ENCODE results near the gene TEAD1. TPM values are rescaled to one million over a fixed set of nuclear protein-coding genes. Genes with fewer than 3 reads are reported as not detected.

Gene TEAD1
- total and polyA plus RNA-seq, 2 donors (not counting 1 experiment from before 2014, with no cell fraction given), result 88.6 to 121 TPM

GRCh38 chr11:12719221-12719620 is 45.0 kb downstream of the TEAD1 start:
- no peak overlapping the region for H3K9ac ChIP-seq (ENCODE audit: insufficient read depth, low read length)
- H3K4me1 ChIP-seq (ENCODE audit: control insufficient read depth, extremely low read depth, insufficient read depth, low read length), result peaks cover 11% of the 10 kb centered on the region
- H3K27ac ChIP-seq (ENCODE audit: insufficient read depth, low read length), result no peak overlapping the region
- no peak overlapping the region for H2AFZ ChIP-seq (ENCODE audit: low read length)
- no peaks in the 10 kb centered on the region for H3K27me3 ChIP-seq (ENCODE audit: control insufficient read depth, insufficient read depth, low read length)
- DNase-seq (ENCODE audit: low read depth in 2 of 2), result peak; percentile 34 to 59
- H4K20me1 ChIP-seq (ENCODE audit: control insufficient read depth, extremely low read depth, insufficient read depth, low read length), result peaks cover 1% of the 10 kb centered on the region
- H3K4me2 ChIP-seq (ENCODE audit: extremely low read depth, insufficient read depth, low read length), result no peak overlapping the region
- peaks cover 98% of the 10 kb centered on the region for H3K79me2 ChIP-seq (ENCODE audit: control insufficient read depth, insufficient read depth, low read length)
- peaks cover 2% of the 10 kb centered on the region for H3K36me3 ChIP-seq (ENCODE audit: control insufficient read depth, insufficient read depth, low read length)
- H3K4me3 ChIP-seq (replicated peaks in 1 of 4; ENCODE audit: control extremely low read depth in 1 of 4, insufficient read depth in 1 of 4, low read depth in 3 of 4, low read length in 4 of 4), result no peak overlapping the region
- no peaks in the 10 kb centered on the region for H3K9me3 ChIP-seq (ENCODE audit: control insufficient read depth, insufficient read depth, low read depth, low read length)
- TF ChIP-seq CTCF (conservative IDR thresholded peaks at IDR 0.05 in 1 of 2, IDR thresholded peaks at IDR 0.05 in 1 of 2; ENCODE audit: low read depth in 1 of 2, low read length in 2 of 2), result no peak
- TF ChIP-seq EZH2 (IDR thresholded peaks at IDR 0.05; ENCODE audit: low read length, missing control alignments), result no peak

- H3K9me3 ChIP-seq (ENCODE audit: control insufficient read depth, insufficient read depth, low read depth, low read length), result no peaks in the 10 kb centered on the region
- H3K4me1 ChIP-seq (ENCODE audit: control insufficient read depth, extremely low read depth, insufficient read depth, low read length), result peaks cover 15% of the 10 kb centered on the region
- TF ChIP-seq EZH2 (IDR thresholded peaks at IDR 0.05; ENCODE audit: low read length, missing control alignments) (no peak), CTCF (conservative IDR thresholded peaks at IDR 0.05 in 1 of 2, IDR thresholded peaks at IDR 0.05 in 1 of 2; ENCODE audit: low read depth in 1 of 2, low read length in 2 of 2) (no peak)
Observed at GRCh38 chr11:12721816-12722604, 47.8 kb downstream of the TEAD1 start.

GRCh38 chr11:12723421-12724300 is 49.4 kb downstream of the TEAD1 start:
- no peak overlapping the region for H3K9ac ChIP-seq (ENCODE audit: insufficient read depth, low read length)

More at GRCh38 chr11:12721816-12722604, 47.8 kb downstream of the TEAD1 start:
- H3K79me2 ChIP-seq (ENCODE audit: control insufficient read depth, insufficient read depth, low read length), result peaks cover 97% of the 10 kb centered on the region
- H3K4me2 ChIP-seq (ENCODE audit: extremely low read depth, insufficient read depth, low read length), result no peak overlapping the region
- peaks cover 1% of the 10 kb centered on the region for H4K20me1 ChIP-seq (ENCODE audit: control insufficient read depth, extremely low read depth, insufficient read depth, low read length)
- peaks cover 2% of the 10 kb centered on the region for H3K36me3 ChIP-seq (ENCODE audit: control insufficient read depth, insufficient read depth, low read length)
- H3K4me3 ChIP-seq (replicated peaks in 1 of 4; ENCODE audit: control extremely low read depth in 1 of 4, insufficient read depth in 1 of 4, low read depth in 3 of 4, low read length in 4 of 4), result no peak overlapping the region
- no peaks in the 10 kb centered on the region for H3K27me3 ChIP-seq (ENCODE audit: control insufficient read depth, insufficient read depth, low read length)
- H3K9ac ChIP-seq (ENCODE audit: insufficient read depth, low read length), result no peak overlapping the region
- no peak overlapping the region for H2AFZ ChIP-seq (ENCODE audit: low read length)
- no peak for DNase-seq (ENCODE audit: low read depth in 2 of 2)
- H3K27ac ChIP-seq (ENCODE audit: insufficient read depth, low read length), result no peak overlapping the region

More at GRCh38 chr11:12723421-12724300, 49.4 kb downstream of the TEAD1 start:
- no peaks in the 10 kb centered on the region for H3K9me3 ChIP-seq (ENCODE audit: control insufficient read depth, insufficient read depth, low read depth, low read length)
- TF ChIP-seq EZH2 (IDR thresholded peaks at IDR 0.05; ENCODE audit: low read length, missing control alignments), result no peak
- no peak for TF ChIP-seq CTCF (conservative IDR thresholded peaks at IDR 0.05 in 1 of 2, IDR thresholded peaks at IDR 0.05 in 1 of 2; ENCODE audit: low read depth in 1 of 2, low read length in 2 of 2)
- H2AFZ ChIP-seq (ENCODE audit: low read length), result no peak overlapping the region
- no peaks in the 10 kb centered on the region for H3K27me3 ChIP-seq (ENCODE audit: control insufficient read depth, insufficient read depth, low read length)
- DNase-seq (ENCODE audit: low read depth in 2 of 2), result peak; percentile 41 to 70
- peaks cover 17% of the 10 kb centered on the region for H3K4me1 ChIP-seq (ENCODE audit: control insufficient read depth, extremely low read depth, insufficient read depth, low read length)
- no peak overlapping the region for H3K27ac ChIP-seq (ENCODE audit: insufficient read depth, low read length)
- H3K4me3 ChIP-seq (replicated peaks in 1 of 4; ENCODE audit: control extremely low read depth in 1 of 4, insufficient read depth in 1 of 4, low read depth in 3 of 4, low read length in 4 of 4), result no peak overlapping the region
- peaks cover 2% of the 10 kb centered on the region for H3K36me3 ChIP-seq (ENCODE audit: control insufficient read depth, insufficient read depth, low read length)
- H4K20me1 ChIP-seq (ENCODE audit: control insufficient read depth, extremely low read depth, insufficient read depth, low read length), result peaks cover 5% of the 10 kb centered on the region
- H3K79me2 ChIP-seq (ENCODE audit: control insufficient read depth, insufficient read depth, low read length), result peaks cover 98% of the 10 kb centered on the region
- peak overlapping the region; percentile 13 for H3K4me2 ChIP-seq (ENCODE audit: extremely low read depth, insufficient read depth, low read length)

Measured in fibroblast of lung (primary cell).